ENCODE results near the gene GFAP. TPM values are rescaled to one million over a fixed set of nuclear protein-coding genes. Genes with fewer than 3 reads are reported as not detected.
"Not testable (repeated sequence)": the region's sequence is repeated elsewhere in the genome, so short reads cannot be mapped to it uniquely, and the experiment has no call there.

Gene GFAP
- total and polyA plus RNA-seq, 8 donors, result 0.12 to 2.2 (median 0.85) TPM

GRCh38 chr17:44947461-44948314, 32.4 kb upstream of the GFAP start, which contains the start of gene KIF18B:
Gene KIF18B, minus strand, starts transcription at chr17:44947773. Its CDS starts 11,429 bp downstream, at chr17:44936344.
- FAIRE-seq, result no peak

GRCh38 chr17:44945652-44946051, 30.4 kb upstream of the GFAP start:
- H3K4me3 ChIP-seq; FAIRE-seq; H3K27ac ChIP-seq; H3K4me1 ChIP-seq; H3K9me3 ChIP-seq; intact Hi-C loops (cut with DNase I); H3K27me3 ChIP-seq; ATAC-seq; H3K36me3 ChIP-seq: not testable (repeated sequence)
- DNase-seq, result peak in 1 of 6 donors; percentile 3
- 94 to 96% methylated on average over 9 of the region's 10 CpGs for WGBS, 2 donors

More at GRCh38 chr17:44947461-44948314, 32.4 kb upstream of the GFAP start, which contains the start of gene KIF18B:
- Histone ChIP-seq H3K4me3 (peak within 1 kb of the TSS; percentile 31 to 65 (median 56)), H3K4me1 (peaks cover 0 to 4% (median 4%) of the 10 kb centered on the region in 3 donors), H3K27ac (peak within 1 kb of the TSS in 3 of 4 donors; percentile 33 to 62 (median 61)), H3K36me3 (no peaks in the 10 kb centered on the region), H3K27me3 (no peaks in the 10 kb centered on the region), H3K9me3 (no peaks in the 10 kb centered on the region)
- intact Hi-C loops (cut with DNase I), result no loop called here
- ATAC-seq (peak; percentile 100), DNase-seq (peak; percentile 83 to 93 (median 86))
- TF ChIP-seq, protein P1, sequence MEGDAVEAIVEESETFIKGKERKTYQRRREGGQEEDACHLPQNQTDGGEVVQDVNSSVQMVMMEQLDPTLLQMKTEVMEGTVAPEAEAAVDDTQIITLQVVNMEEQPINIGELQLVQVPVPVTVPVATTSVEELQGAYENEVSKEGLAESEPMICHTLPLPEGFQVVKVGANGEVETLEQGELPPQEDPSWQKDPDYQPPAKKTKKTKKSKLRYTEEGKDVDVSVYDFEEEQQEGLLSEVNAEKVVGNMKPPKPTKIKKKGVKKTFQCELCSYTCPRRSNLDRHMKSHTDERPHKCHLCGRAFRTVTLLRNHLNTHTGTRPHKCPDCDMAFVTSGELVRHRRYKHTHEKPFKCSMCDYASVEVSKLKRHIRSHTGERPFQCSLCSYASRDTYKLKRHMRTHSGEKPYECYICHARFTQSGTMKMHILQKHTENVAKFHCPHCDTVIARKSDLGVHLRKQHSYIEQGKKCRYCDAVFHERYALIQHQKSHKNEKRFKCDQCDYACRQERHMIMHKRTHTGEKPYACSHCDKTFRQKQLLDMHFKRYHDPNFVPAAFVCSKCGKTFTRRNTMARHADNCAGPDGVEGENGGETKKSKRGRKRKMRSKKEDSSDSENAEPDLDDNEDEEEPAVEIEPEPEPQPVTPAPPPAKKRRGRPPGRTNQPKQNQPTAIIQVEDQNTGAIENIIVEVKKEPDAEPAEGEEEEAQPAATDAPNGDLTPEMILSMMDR (IDR thresholded peaks at IDR 0.05), result no peak
- WGBS, 2 donors, result 1 to 2% methylated on average over 62 of the region's 62 CpGs

GRCh38 chr17:44942456-44942855, 27.2 kb upstream of the GFAP start:
- DNase-seq, result peak in 1 of 6 donors; percentile 10
- no peak overlapping the region for H3K4me3 ChIP-seq
- no peaks in the 10 kb centered on the region for H3K36me3 ChIP-seq
- no peaks in the 10 kb centered on the region for H3K27me3 ChIP-seq
- H3K27ac ChIP-seq, result no peak overlapping the region
- peaks cover 0 to 4% (median 0%) of the 10 kb centered on the region in 3 donors for H3K4me1 ChIP-seq
- 79 to 87% methylated on average over 4 of the region's 4 CpGs for WGBS, 2 donors
- intact Hi-C loops (cut with DNase I), result no loop called here
- TF ChIP-seq, protein P1 (IDR thresholded peaks at IDR 0.05), result no peak
- H3K9me3 ChIP-seq, result no peaks in the 10 kb centered on the region
- no peak for FAIRE-seq
- no peak for ATAC-seq

DNA sequence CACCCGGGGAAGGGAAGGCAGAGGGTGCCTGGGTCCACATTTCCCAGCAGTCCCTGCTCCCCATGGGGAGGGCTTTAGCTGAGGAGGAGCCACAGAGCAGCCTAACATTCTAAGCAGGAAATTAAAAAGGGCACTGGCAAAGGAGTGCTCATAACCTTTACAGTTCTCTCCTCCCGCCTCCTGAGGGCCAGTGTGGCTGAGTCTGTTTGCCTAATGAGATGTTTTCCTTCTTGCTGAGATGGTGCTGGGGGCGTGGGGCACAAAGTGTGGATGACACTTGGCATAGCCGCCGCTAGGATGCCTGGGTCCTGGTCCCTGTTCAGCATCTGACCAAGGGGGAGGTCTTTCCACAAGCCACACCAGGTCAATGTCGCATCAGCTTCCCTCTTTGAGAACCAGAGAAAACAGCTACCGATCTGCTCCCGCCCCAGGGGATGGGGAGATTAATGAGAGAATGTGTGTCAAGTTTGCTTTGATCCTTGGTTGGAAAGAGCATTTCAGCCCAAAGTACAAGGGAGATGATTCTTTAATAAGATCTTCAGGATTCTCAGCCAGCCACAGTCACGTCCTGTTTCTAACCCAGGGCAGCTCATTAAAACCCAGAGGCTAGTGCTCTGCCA, 26.5 kb upstream of the GFAP start:
- Histone ChIP-seq H3K36me3 (no peaks in the 10 kb centered on the region), H3K4me3 (no peak overlapping the region), H3K4me1 (no peaks in the 10 kb centered on the region), H3K27me3 (no peaks in the 10 kb centered on the region), H3K27ac (no peak overlapping the region), H3K9me3 (no peaks in the 10 kb centered on the region)
- DNase-seq (peak in 1 of 6 donors; percentile 39), ATAC-seq (peak in 1 of 4 donors; percentile 20), FAIRE-seq (no peak)
- WGBS, 2 donors, result 73 to 81% methylated on average over 9 of the region's 9 CpGs
- intact Hi-C loops (cut with DNase I), result no loop called here
- TF ChIP-seq, protein P1 (IDR thresholded peaks at IDR 0.05), result no peak

DNA sequence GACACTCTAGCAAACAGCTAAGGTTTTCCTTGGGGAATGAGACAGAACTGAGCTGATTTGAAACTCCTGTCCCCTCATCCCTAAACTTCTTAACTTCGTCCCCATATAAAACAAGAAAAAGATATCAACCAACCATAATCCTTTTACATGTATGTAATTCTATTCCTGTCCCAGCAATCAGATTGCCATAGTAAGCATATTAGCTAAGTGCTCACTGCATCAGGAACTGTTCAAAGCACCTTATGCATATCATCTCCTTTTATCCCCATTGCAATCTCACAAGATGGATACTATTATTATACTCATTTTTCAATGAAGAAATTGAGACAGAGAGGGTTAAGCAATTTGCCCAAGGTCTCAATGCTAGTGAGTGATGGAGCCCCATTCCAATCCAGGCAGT, 25.5 kb upstream of the GFAP start:
- whole genome bisulfite sequencing, 2 donors, result 37 to 60% methylated on average over 1 of the region's 1 CpG
- DNase-seq (no peak), FAIRE-seq (no peak), ATAC-seq (no peak)
- Histone ChIP-seq H3K36me3 (no peaks in the 10 kb centered on the region), H3K9me3 (no peaks in the 10 kb centered on the region), H3K27me3 (no peaks in the 10 kb centered on the region), H3K4me3 (no peak overlapping the region), H3K27ac (peak overlapping the region in 1 of 4 donors; percentile 12), H3K4me1 (no peaks in the 10 kb centered on the region)
- intact Hi-C loops (cut with DNase I), result no loop called here
- TF ChIP-seq, protein P1 (IDR thresholded peaks at IDR 0.05), result no peak
